ENCODE measurements around the gene CALML4.

DNA sequence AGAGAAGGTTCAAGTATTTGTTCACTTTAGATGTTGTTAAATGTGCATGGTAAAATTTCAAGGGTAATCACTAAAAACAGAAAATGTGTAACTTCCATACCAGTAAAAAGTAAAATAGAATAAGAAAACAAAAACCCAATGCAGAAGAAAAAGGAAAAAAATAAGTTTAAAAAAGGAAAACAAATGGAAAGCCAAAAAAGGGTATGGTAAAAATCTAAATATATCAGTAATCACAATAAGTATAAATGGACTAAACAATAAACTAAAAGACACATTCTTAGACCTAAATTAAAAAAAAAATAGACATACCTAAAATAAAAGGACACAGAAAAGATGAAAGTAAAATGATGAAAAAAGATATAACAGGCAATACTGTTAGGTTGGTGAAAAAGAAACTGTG is 33.9 kb upstream of the CALML4 start:
- TF ChIP-seq FOXA1 (IDR thresholded peaks at IDR 0.05) (no peak), FOXA2 (IDR thresholded peaks at IDR 0.05) (no peak), YY1 (IDR thresholded peaks at IDR 0.05) (no peak)

All from liver (tissue), 1 donor.